ENCODE measurements around the gene USP49. TPM values are rescaled to one million over a fixed set of nuclear protein-coding genes. Genes with fewer than 3 reads are reported as not detected.

The USP49 gene
- total and polyA plus RNA-seq, 2 of the 4 experiments (the other 2 are of a cell fraction), result 1.4 to 2.1 TPM

DNA sequence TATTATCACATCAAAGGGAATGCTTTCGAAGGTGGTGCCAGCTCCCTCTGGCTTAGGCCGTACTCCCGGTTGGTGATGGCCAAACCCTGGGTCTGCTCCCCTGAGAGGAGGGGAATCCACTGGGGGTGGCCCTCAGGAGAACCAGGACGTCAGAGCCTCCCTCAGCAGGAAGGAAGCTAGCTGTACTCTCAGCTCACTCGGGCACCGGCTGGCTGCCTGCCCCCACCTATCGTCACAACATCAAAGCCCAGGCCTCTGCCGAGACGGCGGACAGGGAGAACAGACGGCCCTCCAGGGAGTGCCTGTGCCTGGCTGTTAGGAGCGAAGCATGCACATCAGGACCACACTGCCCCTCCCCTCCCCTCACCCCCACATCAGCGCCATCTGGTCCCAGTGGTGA, 138.8 kb downstream of the USP49 start:
- Histone ChIP-seq H3K23ac (ENCODE audit: low read depth, low read length) (no peak overlapping the region), H2BK120ac (ENCODE audit: low read depth, low read length) (no peak overlapping the region), H2AFZ (replicated peaks; ENCODE audit: low read length, poor library complexity) (peak overlapping the region; percentile 14), H3K36me3 (ENCODE audit: control insufficient read depth, insufficient read depth, low read length) (no peaks in the 10 kb centered on the region), H3K27ac (ENCODE audit: insufficient read depth, low read length) (no peak overlapping the region), H3K79me1 (ENCODE audit: low read depth in 1 of 2, low read length in 2 of 2) (no peaks in the 10 kb centered on the region), H3K4me2 (ENCODE audit: low read depth, low read length) (no peak overlapping the region), H3K9me1 (ENCODE audit: insufficient read depth, low read length) (no peaks in the 10 kb centered on the region; the same call in 1 of the 2 replicates), H2BK15ac (ENCODE audit: low read depth, low read length) (no peak overlapping the region), H3K4ac (ENCODE audit: low read depth, low read length) (no peak overlapping the region), H3K27me3 (ENCODE audit: control insufficient read depth, insufficient read depth, low read length) (peaks cover 34% of the 10 kb centered on the region), H3K18ac (ENCODE audit: low read depth, low read length) (no peak overlapping the region), H2AK5ac (ENCODE audit: low read depth, low read length) (no peak overlapping the region), H4K5ac (ENCODE audit: low read depth, low read length) (no peak overlapping the region), H3K56ac (ENCODE audit: extremely low read depth, insufficient read depth, low read length) (no peak overlapping the region), H3K9me3 (ENCODE audit: control insufficient read depth, insufficient read depth, low read length) (no peaks in the 10 kb centered on the region), H3K14ac (replicated peaks; ENCODE audit: low read depth, low read length) (no peak overlapping the region), H2AK9ac (replicated peaks; ENCODE audit: low read depth, low read length, poor library complexity) (no peak overlapping the region), H3K4me1 (ENCODE audit: control insufficient read depth, insufficient read depth, low read length) (peaks cover 3% of the 10 kb centered on the region; the same call in 1 of the 2 replicates), H2BK20ac (ENCODE audit: low read depth, low read length) (no peak overlapping the region), H4K91ac (ENCODE audit: insufficient read depth, low read depth, low read length) (no peak overlapping the region), H2BK5ac (ENCODE audit: low read depth, low read length, poor library complexity, severe bottlenecking) (no peak overlapping the region), H3K9ac (ENCODE audit: low read depth, low read length) (no peak overlapping the region), H3K4me3 (ENCODE audit: insufficient read depth, low read depth, low read length) (no peak overlapping the region), H4K20me1 (ENCODE audit: insufficient read depth, low read length) (no peaks in the 10 kb centered on the region), H4K8ac (ENCODE audit: low read depth in 2 of 2, low read length in 2 of 2) (no peak overlapping the region)
- DNase-seq, result no peak
- TF ChIP-seq RFX5 (IDR thresholded peaks at IDR 0.05; ENCODE audit: low read depth, low read length) (no peak), CHD1 (IDR thresholded peaks at IDR 0.05; ENCODE audit: low read depth, low read length) (no peak), CTCF (conservative IDR thresholded peaks at IDR 0.05; ENCODE audit: low read depth, low read length) (no peak), NFE2L2 (IDR thresholded peaks at IDR 0.05; ENCODE audit: low read depth, low read length) (no peak), MXI1 (IDR thresholded peaks at IDR 0.05; ENCODE audit: borderline replicate concordance, low read depth, low read length) (no peak), MAZ (IDR thresholded peaks at IDR 0.05; ENCODE audit: borderline replicate concordance, low read depth, low read length) (no peak), RAD21 (IDR thresholded peaks at IDR 0.05; ENCODE audit: low read length) (no peak), MAFK (IDR thresholded peaks at IDR 0.05; ENCODE audit: low read depth, low read length) (no peak), SMC3 (IDR thresholded peaks at IDR 0.05; ENCODE audit: low read depth, low read length) (no peak), USF2 (IDR thresholded peaks at IDR 0.05; ENCODE audit: low read depth, low read length) (no peak), FOS (IDR thresholded peaks at IDR 0.05; ENCODE audit: low read depth, low read length) (no peak), CEBPB (IDR thresholded peaks at IDR 0.05; ENCODE audit: low read depth, low read length) (no peak), RCOR1 (IDR thresholded peaks at IDR 0.05; ENCODE audit: insufficient replicate concordance, low read length) (no peak), POLR2A (IDR thresholded peaks at IDR 0.05; ENCODE audit: low read depth, low read length) (no peak), BHLHE40 (IDR thresholded peaks at IDR 0.05; ENCODE audit: low read depth, low read length) (no peak)
- TF ChIP-seq, protein P1, sequence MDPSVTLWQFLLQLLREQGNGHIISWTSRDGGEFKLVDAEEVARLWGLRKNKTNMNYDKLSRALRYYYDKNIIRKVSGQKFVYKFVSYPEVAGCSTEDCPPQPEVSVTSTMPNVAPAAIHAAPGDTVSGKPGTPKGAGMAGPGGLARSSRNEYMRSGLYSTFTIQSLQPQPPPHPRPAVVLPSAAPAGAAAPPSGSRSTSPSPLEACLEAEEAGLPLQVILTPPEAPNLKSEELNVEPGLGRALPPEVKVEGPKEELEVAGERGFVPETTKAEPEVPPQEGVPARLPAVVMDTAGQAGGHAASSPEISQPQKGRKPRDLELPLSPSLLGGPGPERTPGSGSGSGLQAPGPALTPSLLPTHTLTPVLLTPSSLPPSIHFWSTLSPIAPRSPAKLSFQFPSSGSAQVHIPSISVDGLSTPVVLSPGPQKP (IDR thresholded peaks at IDR 0.05; ENCODE audit: borderline replicate concordance, low read depth, low read length), result no peak
- ChIA-PET POLR2A (ENCODE audit: unreplicated experiment) (no interaction called here), CTCF (no interaction called here)
- in situ Hi-C loops (cut with MboI; ENCODE audit: low sequenced_read_pairs), result no loop called here
- no peak for ATAC-seq (ENCODE audit: low read depth)
- WGBS, 2 experiments (ENCODE audit: extremely low coverage in 2 of 2, insufficient read length in 1 of 2), result 50% methylated on average over 2 of the region's 13 CpGs; no CpG with 5 or more reads in 1 of the 2 experiments
- BruUV-seq (replicated peaks), result no TSS peak
- intact Hi-C loops (cut with micrococcal nuclease), result no loop called here
- dilution Hi-C loops (cut with HindIII; ENCODE audit: low sequenced_read_pairs, unreplicated experiment), result no loop called here

All from IMR-90 (cell line).